ENCODE measurements around the gene PNMT. TPM values are rescaled to one million over a fixed set of nuclear protein-coding genes. Genes with fewer than 3 reads are reported as not detected.

The PNMT gene
- total and polyA plus RNA-seq, 2 of the 4 experiments (the other 2 are of a cell fraction), result not detected

- Histone ChIP-seq H4K8ac (ENCODE audit: low read depth in 2 of 2, low read length in 2 of 2) (no peak overlapping the region), H2AK5ac (ENCODE audit: low read depth, low read length) (no peak overlapping the region), H3K9me1 (ENCODE audit: insufficient read depth, low read length) (peaks cover 7% of the 10 kb centered on the region; the same call in 1 of the 2 replicates), H4K5ac (ENCODE audit: low read depth, low read length) (no peak overlapping the region), H3K36me3 (ENCODE audit: control insufficient read depth, insufficient read depth, low read length) (peaks cover 4% of the 10 kb centered on the region; the same call in 1 of the 2 replicates), H2BK5ac (ENCODE audit: low read depth, low read length, poor library complexity, severe bottlenecking) (no peak overlapping the region), H3K4me2 (ENCODE audit: low read depth, low read length) (no peak overlapping the region), H3K4me3 (ENCODE audit: insufficient read depth, low read depth, low read length) (no peak overlapping the region), H2BK20ac (ENCODE audit: low read depth, low read length) (no peak overlapping the region), H3K18ac (ENCODE audit: low read depth, low read length) (no peak overlapping the region), H3K79me1 (ENCODE audit: low read depth in 1 of 2, low read length in 2 of 2) (no peaks in the 10 kb centered on the region), H3K27ac (ENCODE audit: insufficient read depth, low read length) (no peak overlapping the region), H3K23ac (ENCODE audit: low read depth, low read length) (no peak overlapping the region), H2BK15ac (ENCODE audit: low read depth, low read length) (no peak overlapping the region), H3K9ac (ENCODE audit: low read depth, low read length) (no peak overlapping the region), H3K27me3 (ENCODE audit: control insufficient read depth, insufficient read depth, low read length) (peaks cover 32% of the 10 kb centered on the region), H2AK9ac (replicated peaks; ENCODE audit: low read depth, low read length, poor library complexity) (no peak overlapping the region), H3K4me1 (ENCODE audit: control insufficient read depth, insufficient read depth, low read length) (peaks cover 10% of the 10 kb centered on the region), H4K91ac (ENCODE audit: insufficient read depth, low read depth, low read length) (no peak overlapping the region), H3K14ac (replicated peaks; ENCODE audit: low read depth, low read length) (no peak overlapping the region), H4K20me1 (ENCODE audit: insufficient read depth, low read length) (no peaks in the 10 kb centered on the region), H2BK120ac (ENCODE audit: low read depth, low read length) (no peak overlapping the region), H3K4ac (ENCODE audit: low read depth, low read length) (no peak overlapping the region), H3K56ac (ENCODE audit: extremely low read depth, insufficient read depth, low read length) (no peak overlapping the region), H2AFZ (replicated peaks; ENCODE audit: low read length, poor library complexity) (no peak overlapping the region), H3K9me3 (ENCODE audit: control insufficient read depth, insufficient read depth, low read length) (no peaks in the 10 kb centered on the region)
- no peak for DNase-seq
- intact Hi-C loops (cut with micrococcal nuclease) (no loop called here), dilution Hi-C loops (cut with HindIII; ENCODE audit: low sequenced_read_pairs, unreplicated experiment) (no loop called here), in situ Hi-C loops (cut with MboI; ENCODE audit: low sequenced_read_pairs) (no loop called here)
- CTCF ChIA-PET, result no interaction called here
- BruUV-seq (replicated peaks), result no TSS peak
- TF ChIP-seq POLR2A (IDR thresholded peaks at IDR 0.05; ENCODE audit: low read depth, low read length) (no peak), MAFK (IDR thresholded peaks at IDR 0.05; ENCODE audit: low read depth, low read length) (no peak), USF2 (IDR thresholded peaks at IDR 0.05; ENCODE audit: low read depth, low read length) (no peak), FOS (IDR thresholded peaks at IDR 0.05; ENCODE audit: low read depth, low read length) (no peak), CEBPB (IDR thresholded peaks at IDR 0.05; ENCODE audit: low read depth, low read length) (no peak), MAZ (IDR thresholded peaks at IDR 0.05; ENCODE audit: borderline replicate concordance, low read depth, low read length) (no peak), BHLHE40 (IDR thresholded peaks at IDR 0.05; ENCODE audit: low read depth, low read length) (no peak), SMC3 (IDR thresholded peaks at IDR 0.05; ENCODE audit: low read depth, low read length) (no peak)
- 71% methylated on average over 10 of the region's 13 CpGs; no CpG with 5 or more reads in 1 of the 2 experiments for WGBS, 2 experiments (ENCODE audit: extremely low coverage in 2 of 2, insufficient read length in 1 of 2)
- POLR2A ChIA-PET (ENCODE audit: unreplicated experiment), result no interaction called here
- ATAC-seq (ENCODE audit: low read depth), result no peak
Observed at GRCh38 chr17:39673335-39674081, 5.3 kb downstream of the PNMT start.

All from IMR-90 (cell line).